Activated CD8-positive, alpha-beta T cell treated with anti-CD3 and anti-CD28 coated beads for 36 hours (primary cell): ENCODE data around the gene IQGAP1. TPM values are rescaled to one million over a fixed set of nuclear protein-coding genes. Genes with fewer than 3 reads are reported as not detected.
"Not testable (repeated sequence)": the region's sequence is repeated elsewhere in the genome, so short reads cannot be mapped to it uniquely, and the experiment has no call there.

ENCODE experiments used
- ATAC-seq: fragments of 200-7000 bp; cut with Tn5 transposase; one replicate; pipeline ENCODE4 v1.10.0; 2021; ENCODE audit warnings: mild to moderate bottlenecking, moderate library complexity
- CTCF ChIA-PET: fragments of 350-600 bp; sonication (Branson Sonifier 250); formaldehyde crosslinking; loops from one replicate; lab custom pipeline; 2021; ENCODE audit warnings: antibody characterized with exemption; lab: Charles Lee
- POLR2A ChIA-PET: fragments of 350-600 bp; sonication (Branson Sonifier 250); formaldehyde crosslinking; loops from one replicate; lab custom pipeline; 2021; ENCODE audit warnings: antibody characterized with exemption; lab: Charles Lee
- DNase-seq: peaks from one replicate; pipeline ENCODE4 v3.0.0-alpha.2; 2020
- H3K27ac Mint-ChIP-seq: one replicate; pipeline ENCODE4 v1.8.0; 2021; ENCODE audit warnings: mild to moderate bottlenecking, mixed read lengths
- H3K27me3 Mint-ChIP-seq: one replicate; pipeline ENCODE4 v1.8.0; 2021; ENCODE audit warnings: mixed read lengths
- H3K36me3 Mint-ChIP-seq: one replicate; pipeline ENCODE4 v1.8.0; 2021; ENCODE audit warnings: low read depth, mixed read lengths
- H3K4me1 Mint-ChIP-seq: one replicate; pipeline ENCODE4 v1.8.0; 2021; ENCODE audit warnings: low read depth, mixed read lengths
- H3K4me3 Mint-ChIP-seq: one replicate; pipeline ENCODE4 v1.8.0; 2021; ENCODE audit warnings: mild to moderate bottlenecking, moderate library complexity, mixed read lengths
- H3K9me3 Mint-ChIP-seq: one replicate; pipeline ENCODE4 v1.8.0; 2021; ENCODE audit warnings: mixed read lengths
- intact Hi-C: fragments of 100-400 bp; cut with micrococcal nuclease; formaldehyde crosslinking; loops from one replicate; pipeline ENCODE4 v1.10.0; 2022
- total RNA-seq, 2 experiments: library from RNA; stranded (reverse); gene quantifications; one replicate each; pipeline ENCODE4 v1.2.3, GENCODE V29; 2021
- TF ChIP-seq, protein P1 (sequence below): fragments of 200-600 bp; IDR thresholded peaks from one replicate; pipeline ENCODE4 v1.8.0; 2022; ENCODE audit warnings: antibody characterized with exemption, mild to moderate bottlenecking

IQGAP1 gene
- total RNA-seq, 2 experiments from 2014 or later, result 148 to 155 TPM

DNA sequence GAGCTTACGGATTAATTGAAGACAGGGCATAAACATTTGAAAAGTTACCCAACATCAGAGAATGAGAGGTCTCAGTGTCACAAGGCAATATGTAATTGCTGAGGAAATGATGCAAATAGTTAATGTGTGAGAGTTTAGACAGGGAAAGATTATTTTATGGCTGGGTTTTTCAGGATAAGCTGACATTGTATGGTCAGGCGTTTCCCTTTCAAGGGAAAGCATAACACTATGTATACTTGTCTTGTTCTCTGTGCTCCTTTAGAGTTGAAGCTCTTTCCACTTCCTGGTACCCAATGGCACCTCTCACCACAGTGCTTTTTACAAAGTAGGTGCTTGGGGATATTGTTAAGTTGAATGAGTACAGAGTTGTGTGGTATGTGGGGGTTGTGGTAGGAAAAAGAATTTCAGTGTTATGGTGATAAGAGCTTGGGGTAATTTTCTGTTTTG, 19.9 kb downstream of the IQGAP1 start:
- H3K4me1 Mint-ChIP-seq, result peaks cover 76% of the 10 kb centered on the region
- ATAC-seq (peak; percentile 93), DNase-seq (peak; percentile 62)
- intact Hi-C loops, result no loop called here
- H3K27ac Mint-ChIP-seq, result peak overlapping the region; percentile 89
- TF ChIP-seq, protein P1, sequence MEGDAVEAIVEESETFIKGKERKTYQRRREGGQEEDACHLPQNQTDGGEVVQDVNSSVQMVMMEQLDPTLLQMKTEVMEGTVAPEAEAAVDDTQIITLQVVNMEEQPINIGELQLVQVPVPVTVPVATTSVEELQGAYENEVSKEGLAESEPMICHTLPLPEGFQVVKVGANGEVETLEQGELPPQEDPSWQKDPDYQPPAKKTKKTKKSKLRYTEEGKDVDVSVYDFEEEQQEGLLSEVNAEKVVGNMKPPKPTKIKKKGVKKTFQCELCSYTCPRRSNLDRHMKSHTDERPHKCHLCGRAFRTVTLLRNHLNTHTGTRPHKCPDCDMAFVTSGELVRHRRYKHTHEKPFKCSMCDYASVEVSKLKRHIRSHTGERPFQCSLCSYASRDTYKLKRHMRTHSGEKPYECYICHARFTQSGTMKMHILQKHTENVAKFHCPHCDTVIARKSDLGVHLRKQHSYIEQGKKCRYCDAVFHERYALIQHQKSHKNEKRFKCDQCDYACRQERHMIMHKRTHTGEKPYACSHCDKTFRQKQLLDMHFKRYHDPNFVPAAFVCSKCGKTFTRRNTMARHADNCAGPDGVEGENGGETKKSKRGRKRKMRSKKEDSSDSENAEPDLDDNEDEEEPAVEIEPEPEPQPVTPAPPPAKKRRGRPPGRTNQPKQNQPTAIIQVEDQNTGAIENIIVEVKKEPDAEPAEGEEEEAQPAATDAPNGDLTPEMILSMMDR, result no peak
- ChIA-PET POLR2A (interaction anchor here (0.8 to 2.1 kb wide), 10 partner anchors 8 to 73 kb away, joined by 3 to 17 read pairs (median 4); partner anchors contain the start of gene IQGAP1), CTCF (interaction anchor here (0.6 to 2.8 kb wide), 6 partner anchors 8 to 107 kb away, joined by 3 to 8 read pairs (median 4); no protein-coding TSS in a partner anchor)
- H3K9me3 Mint-ChIP-seq, result peaks cover 4% of the 10 kb centered on the region
- H3K4me3 Mint-ChIP-seq, result peak overlapping the region; percentile 50
- H3K27me3 Mint-ChIP-seq, result no peaks in the 10 kb centered on the region
- peaks cover 43% of the 10 kb centered on the region for H3K36me3 Mint-ChIP-seq

DNA sequence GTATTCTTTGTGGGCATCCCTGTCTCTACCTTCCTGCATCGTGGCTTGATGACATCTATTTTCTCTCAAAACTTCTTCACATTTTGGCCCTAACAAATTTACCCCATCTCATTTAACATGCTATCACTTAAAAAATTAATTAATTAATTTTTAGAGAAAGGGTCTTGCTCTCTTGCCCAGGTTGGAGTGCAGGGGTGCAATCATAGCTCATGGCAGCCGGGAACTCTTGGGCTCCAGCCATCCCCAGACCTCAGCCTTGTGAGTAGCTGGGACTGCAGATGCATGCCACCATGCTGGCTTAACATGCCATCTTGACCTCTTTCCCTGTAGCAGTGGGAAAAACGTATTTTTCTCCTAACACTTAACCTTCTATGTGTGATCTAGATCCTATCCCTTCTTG, 20.6 kb downstream of the IQGAP1 start:
- CTCF ChIA-PET, result interaction anchor here (1.2 to 2.8 kb wide), 2 partner anchors 46 to 73 kb away, joined by 3 to 8 read pairs; no protein-coding TSS in a partner anchor
- ATAC-seq (no peak), DNase-seq (no peak)
- peaks cover 80% of the 10 kb centered on the region for H3K4me1 Mint-ChIP-seq
- H3K27me3 Mint-ChIP-seq, result no peaks in the 10 kb centered on the region
- H3K4me3 Mint-ChIP-seq, result peak overlapping the region; percentile 50
- TF ChIP-seq, protein P1, result no peak
- H3K9me3 Mint-ChIP-seq, result peaks cover 4% of the 10 kb centered on the region
- peak overlapping the region; percentile 89 for H3K27ac Mint-ChIP-seq
- POLR2A ChIA-PET, result interaction anchor here (0.6 to 2.1 kb wide), 6 partner anchors 9 to 72 kb away, joined by 3 to 17 read pairs (median 4); partner anchors contain the start of gene IQGAP1
- peaks cover 40% of the 10 kb centered on the region for H3K36me3 Mint-ChIP-seq
- intact Hi-C loops, result no loop called here

DNA sequence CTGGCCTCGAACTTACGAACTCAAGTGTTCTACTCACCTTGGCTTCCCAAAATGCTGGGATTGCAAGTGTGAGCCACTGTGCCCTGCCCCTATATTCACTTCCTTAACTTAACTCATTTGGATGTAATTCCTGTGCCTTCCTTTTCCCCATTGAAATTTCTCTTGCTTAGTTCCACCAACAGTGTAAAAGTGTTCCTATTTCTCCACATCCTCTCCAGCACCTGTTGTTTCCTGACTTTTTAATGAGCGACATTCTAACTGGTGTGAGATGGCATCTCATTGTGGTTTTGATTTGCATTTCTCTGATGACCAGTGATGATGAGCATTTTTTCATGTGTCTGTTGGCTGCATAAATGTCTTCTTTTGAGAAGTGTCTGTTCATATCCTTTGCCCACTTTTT, 21.5 kb downstream of the IQGAP1 start:
- Mint-ChIP-seq H3K4me1 (peaks cover 80% of the 10 kb centered on the region), H3K27ac (peak overlapping the region; percentile 54), H3K36me3 (peaks cover 36% of the 10 kb centered on the region)
- H3K9me3 Mint-ChIP-seq, POLR2A ChIA-PET, ATAC-seq, H3K4me3 Mint-ChIP-seq, H3K27me3 Mint-ChIP-seq, DNase-seq, CTCF ChIA-PET, intact Hi-C loops: not testable (repeated sequence)

DNA sequence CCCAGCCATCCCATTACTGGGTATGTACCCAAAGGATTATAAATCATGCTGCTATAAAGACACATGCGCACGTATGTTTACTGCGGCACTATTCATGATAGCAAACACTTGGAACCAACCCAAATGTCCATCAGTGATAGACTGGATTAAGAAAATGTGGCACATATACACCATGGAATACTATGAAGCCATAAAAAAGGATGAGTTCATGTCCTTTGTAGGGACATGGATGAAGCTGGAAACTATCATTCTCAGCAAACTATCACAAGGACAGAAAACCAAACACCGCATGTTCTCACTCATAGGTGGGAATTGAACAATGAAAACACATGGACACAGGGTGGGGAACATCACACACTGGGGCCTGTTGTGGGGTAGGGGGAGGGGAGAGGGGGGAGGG, 22.3 kb downstream of the IQGAP1 start:
- H3K27me3 Mint-ChIP-seq, ATAC-seq, CTCF ChIA-PET, POLR2A ChIA-PET, H3K9me3 Mint-ChIP-seq, intact Hi-C loops, H3K27ac Mint-ChIP-seq, H3K4me3 Mint-ChIP-seq, DNase-seq: not testable (repeated sequence)
- Mint-ChIP-seq H3K36me3 (peaks cover 35% of the 10 kb centered on the region), H3K4me1 (peaks cover 80% of the 10 kb centered on the region)

DNA sequence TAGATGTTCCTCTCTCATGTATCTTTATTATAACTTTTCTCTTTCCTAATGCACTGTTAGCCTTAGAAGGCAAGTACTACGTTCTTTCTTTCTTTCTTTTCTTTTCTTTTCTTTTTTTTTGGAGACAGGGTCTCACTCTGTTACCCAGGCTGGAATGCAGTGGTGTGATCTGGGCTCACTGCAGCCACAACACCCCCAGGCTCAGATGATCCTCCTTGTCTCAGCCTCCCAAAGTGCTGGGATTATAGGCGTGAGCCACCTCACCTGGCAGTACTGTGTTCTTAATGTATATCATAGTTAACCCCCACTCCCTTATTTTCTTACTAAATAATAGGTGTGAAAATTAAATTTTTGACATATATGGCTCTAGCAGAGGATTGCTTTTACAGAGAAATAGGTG, 23.1 kb downstream of the IQGAP1 start:
- peaks cover 43% of the 10 kb centered on the region for H3K36me3 Mint-ChIP-seq
- H3K27ac Mint-ChIP-seq, result no peak overlapping the region
- H3K27me3 Mint-ChIP-seq, result no peaks in the 10 kb centered on the region
- TF ChIP-seq, protein P1, result no peak
- POLR2A ChIA-PET, result interaction anchor here (1.2 kb wide), 1 partner anchor 40 kb away, joined by 4 read pairs; no protein-coding TSS in a partner anchor
- no peak for ATAC-seq
- H3K4me1 Mint-ChIP-seq, result peaks cover 81% of the 10 kb centered on the region
- intact Hi-C loops, result no loop called here
- CTCF ChIA-PET, result interaction anchor here (0.6 to 1.2 kb wide), 2 partner anchors 10 to 91 kb away, joined by 3 read pairs; no protein-coding TSS in a partner anchor
- H3K9me3 Mint-ChIP-seq, result peaks cover 8% of the 10 kb centered on the region
- no peak for DNase-seq
- H3K4me3 Mint-ChIP-seq, result no peak overlapping the region
